H1 (cell line): ENCODE data around the gene ADARB2. TPM values are rescaled to one million over a fixed set of nuclear protein-coding genes. Genes with fewer than 3 reads are reported as not detected.

ENCODE experiments used
- CTCF ChIA-PET: fragments of 300-600 bp; sonication (Branson Sonifier 250); formaldehyde crosslinking; loops from one replicate; lab custom pipeline; 2021; ENCODE audit not compliant: partially characterized antibody; lab: Charles Lee
- POLR2A ChIA-PET: fragments of 300-600 bp; sonication (Branson Sonifier 250); formaldehyde crosslinking; loops from one replicate; lab custom pipeline; 2021; ENCODE audit warnings: inconsistent platforms; ENCODE audit not compliant: partially characterized antibody; lab: Charles Lee
- DNase-seq, 2 experiments: peaks; one replicate each; pipeline versions ENCODE4 v3.0.0 to v3.0.0-alpha.2; 2010 to 2022; ENCODE audit warnings: low spot score in 2 of 2, low read depth in 1 of 2, mixed read lengths in 1 of 2
- FAIRE-seq: peaks from 2 replicates; lab custom pipeline; 2011; peaks lifted over from hg19 to GRCh38; lab: Jason Lieb, UNC
- H2AFZ ChIP-seq: 2 replicates; pipeline ENCODE4 v1.8.1; 2012; ENCODE audit warnings: low read length, inconsistent platforms
- H2AK5ac ChIP-seq: 2 replicates; pipeline ENCODE4 v1.6.1; 2013; ENCODE audit warnings: low read depth, low read length
- H2BK120ac ChIP-seq: replicated peaks from 2 replicates; pipeline ENCODE3; 2013; ENCODE audit warnings: low read depth, low read length, inconsistent platforms
- H2BK12ac ChIP-seq: 2 replicates; pipeline ENCODE4 v1.6.1; 2013; ENCODE audit warnings: low read depth, low read length
- H2BK15ac ChIP-seq: 2 replicates; pipeline ENCODE4 v1.6.1; 2013; ENCODE audit warnings: low read length
- H2BK20ac ChIP-seq: 2 replicates; pipeline ENCODE4 v1.6.1; 2013; ENCODE audit warnings: low read length
- H2BK5ac ChIP-seq: 2 replicates; pipeline ENCODE4 v1.6.1; 2013; ENCODE audit warnings: low read depth, low read length
- H3K14ac ChIP-seq: 2 replicates; pipeline ENCODE4 v1.6.1; 2013; ENCODE audit warnings: inconsistent platforms; ENCODE audit not compliant: insufficient read length
- H3K18ac ChIP-seq: 2 replicates; pipeline ENCODE4 v1.6.1; 2013; ENCODE audit warnings: low read length; ENCODE audit errors: extremely low read depth
- H3K23ac ChIP-seq: 2 replicates; pipeline ENCODE4 v1.6.1; 2013; ENCODE audit warnings: inconsistent platforms; ENCODE audit not compliant: insufficient read length
- H3K23me2 ChIP-seq: 2 replicates; pipeline ENCODE4 v1.6.1; 2013; ENCODE audit warnings: low read depth, low read length
- H3K27ac ChIP-seq: 2 replicates; pipeline ENCODE4 v1.6.1; 2011; ENCODE audit warnings: low read depth, low read length, inconsistent platforms
- H3K27me3 ChIP-seq, 4 experiments: replicated peaks in 1 of 4; 1 replicate in 1 of 4; 2 replicates in 3 of 4; pipeline versions ENCODE4 v1.6.1 to v1.8.1; 2011 to 2013; ENCODE audit warnings: low read length in 3 of 4, mild to moderate bottlenecking in 3 of 4, inconsistent platforms in 2 of 4, mixed read lengths in 2 of 4, moderate library complexity in 1 of 4; ENCODE audit not compliant: control insufficient read depth in 3 of 4, insufficient read depth in 3 of 4; ENCODE audit errors: extremely low read depth in 1 of 4
- H3K36me3 ChIP-seq, 4 experiments: 2 replicates each; pipeline versions ENCODE4 v1.6.1 to v1.8.1; 2011 to 2013; ENCODE audit warnings: mild to moderate bottlenecking in 4 of 4, low read length in 3 of 4, moderate library complexity in 2 of 4, control low read depth in 1 of 4, inconsistent platforms in 1 of 4; ENCODE audit not compliant: insufficient read depth in 4 of 4, control insufficient read depth in 2 of 4
- H3K4ac ChIP-seq: replicated peaks from 2 replicates; pipeline ENCODE3; 2013; ENCODE audit warnings: low read length, low read depth, mixed read lengths, inconsistent platforms; ENCODE audit not compliant: insufficient read length
- H3K4me1 ChIP-seq, 4 experiments: replicated peaks in 1 of 4; 1 replicate in 1 of 4; 2 replicates in 3 of 4; pipeline versions ENCODE4 v1.6.1 to v1.8.1; 2011 to 2013; ENCODE audit warnings: low read length in 3 of 4, inconsistent platforms in 2 of 4, mixed read lengths in 1 of 4; ENCODE audit not compliant: insufficient read depth in 4 of 4, control insufficient read depth in 3 of 4
- H3K4me2 ChIP-seq, 2 experiments: 2 replicates each; pipeline versions ENCODE4 v1.6.1 to v1.8.1; 2011 to 2013; ENCODE audit warnings: low read depth in 2 of 2, low read length in 2 of 2, control low read depth in 1 of 2, inconsistent platforms in 1 of 2, mild to moderate bottlenecking in 1 of 2; ENCODE audit not compliant: insufficient read depth in 1 of 2
- H3K4me3 ChIP-seq, 4 experiments: fragments of 200-600, 300-600 bp in 1 of 4; sonication (generic), shearing (Covaris generic), sonication (Bioruptor Twin) in 1 of 4; 2 replicates each; pipeline versions ENCODE4 v1.5.1 to v1.8.1; 2011 to 2016; ENCODE audit warnings: low read length in 4 of 4, low read depth in 3 of 4, control low read depth in 2 of 4, inconsistent platforms in 2 of 4, mild to moderate bottlenecking in 2 of 4, mixed read lengths in 1 of 4, moderate library complexity in 1 of 4; ENCODE audit not compliant: insufficient read depth in 2 of 4; ENCODE audit errors: extremely low read depth in 1 of 4
- H3K56ac ChIP-seq: replicated peaks from 2 replicates; pipeline ENCODE3; 2013; ENCODE audit warnings: low read depth, mild to moderate bottlenecking, mixed read lengths, low read length, inconsistent platforms; ENCODE audit not compliant: insufficient read length
- H3K79me1 ChIP-seq: 2 replicates; pipeline ENCODE4 v1.6.1; 2013; ENCODE audit warnings: low read depth, low read length, control low read depth
- H3K79me2 ChIP-seq, 2 experiments: 2 replicates each; pipeline versions ENCODE4 v1.6.1 to v1.8.1; 2012 to 2013; ENCODE audit warnings: low read length in 2 of 2, mild to moderate bottlenecking in 2 of 2, inconsistent platforms in 1 of 2; ENCODE audit not compliant: insufficient read depth in 2 of 2, control insufficient read depth in 1 of 2
- H3K9ac ChIP-seq, 4 experiments: replicated peaks in 1 of 4; 1 replicate in 1 of 4; 2 replicates in 3 of 4; pipeline versions ENCODE4 v1.6.1 to v1.8.1; 2011 to 2013; ENCODE audit warnings: low read depth in 3 of 4, low read length in 3 of 4, control low read depth in 2 of 4, mild to moderate bottlenecking in 2 of 4, moderate library complexity in 2 of 4, inconsistent platforms in 1 of 4; ENCODE audit errors: extremely low read depth in 1 of 4
- H3K9me3 ChIP-seq, 2 experiments: 2 replicates each; pipeline versions ENCODE4 v1.6.1 to v1.8.1; 2012 to 2013; ENCODE audit warnings: mild to moderate bottlenecking in 2 of 2, moderate library complexity in 2 of 2, control low read depth in 1 of 2, inconsistent platforms in 1 of 2, low read depth in 1 of 2, low read length in 1 of 2, mixed read lengths in 1 of 2; ENCODE audit not compliant: insufficient read depth in 2 of 2
- H4K20me1 ChIP-seq, 2 experiments: replicated peaks in 1 of 2; 2 replicates each; pipeline versions ENCODE3 to v1.8.1; 2011 to 2013; ENCODE audit warnings: inconsistent platforms in 2 of 2, low read length in 2 of 2, mild to moderate bottlenecking in 1 of 2; ENCODE audit not compliant: insufficient read depth in 2 of 2, control insufficient read depth in 1 of 2
- H4K5ac ChIP-seq: 2 replicates; pipeline ENCODE4 v1.6.1; 2013; ENCODE audit warnings: low read length, low read depth, mixed read lengths, inconsistent platforms; ENCODE audit not compliant: insufficient read length
- H4K8ac ChIP-seq: 2 replicates; pipeline ENCODE4 v1.8.0; 2013; ENCODE audit warnings: mild to moderate bottlenecking, moderate library complexity, low read length, inconsistent platforms; ENCODE audit not compliant: insufficient read depth; ENCODE audit errors: extremely low read depth
- H4K91ac ChIP-seq: replicated peaks from 2 replicates; pipeline ENCODE3; 2013; ENCODE audit warnings: low read length, mixed read lengths, inconsistent platforms; ENCODE audit not compliant: insufficient read length
- SRF ChIP-seq: IDR thresholded peaks from 2 replicates; pipeline ENCODE4 v1.6.1; 2011; ENCODE audit warnings: mild to moderate bottlenecking, low read depth, low read length, moderate library complexity
- WGBS, 2 experiments: shearing (Covaris generic) in 1 of 2; methylation state at CpG; one replicate each; pipeline versions ENCODE4 v1.1.6 to v1.1.7; 2013 to 2015; ENCODE audit warnings: low lambda C conversion rate in 2 of 2, mixed read lengths in 2 of 2, inconsistent platforms in 1 of 2, low coverage in 1 of 2, missing lambda C conversion rate in 1 of 2; ENCODE audit not compliant: insufficient replicate concordance in 2 of 2, insufficient coverage in 1 of 2, insufficient read length in 1 of 2; ENCODE audit errors: extremely low coverage in 1 of 2, missing lambda C conversion rate in 1 of 2; 5-methylcytosine and 5-hydroxymethylcytosine counted together
- polyA plus RNA-seq, 7 experiments: library from polyadenylated mRNA; depleted of rRNA in 3 of 7; stranded (reverse) in 5 of 7; unstranded in 2 of 7; fragments of >200 nt in 5 of 7; fragments of 200-250 nt in 2 of 7; gene quantifications; 1 replicate in 5 of 7; 2 replicates in 1 of 7; 4 replicates in 1 of 7; pipeline versions ENCODE4 v1.2.1 to v1.2.3, GENCODE V29; 2011 to 2013; ENCODE audit warnings: missing spikeins in 2 of 7, mixed read lengths in 2 of 7
- total RNA-seq: library from RNA; stranded (reverse); fragmentation: NEBNext Ultra II Directional; extraction: Animal tissue kit (Norgen Biotek cat#: 25700); gene quantifications from 2 replicates; pipeline ENCODE4 v1.2.1, GENCODE V29; 2021

Gene ADARB2
- total and polyA plus RNA-seq, 2 of the 8 experiments (the other 6 are each of a cell fraction or from before 2014, with no cell fraction given): 2.2 to 2.8 TPM

DNA sequence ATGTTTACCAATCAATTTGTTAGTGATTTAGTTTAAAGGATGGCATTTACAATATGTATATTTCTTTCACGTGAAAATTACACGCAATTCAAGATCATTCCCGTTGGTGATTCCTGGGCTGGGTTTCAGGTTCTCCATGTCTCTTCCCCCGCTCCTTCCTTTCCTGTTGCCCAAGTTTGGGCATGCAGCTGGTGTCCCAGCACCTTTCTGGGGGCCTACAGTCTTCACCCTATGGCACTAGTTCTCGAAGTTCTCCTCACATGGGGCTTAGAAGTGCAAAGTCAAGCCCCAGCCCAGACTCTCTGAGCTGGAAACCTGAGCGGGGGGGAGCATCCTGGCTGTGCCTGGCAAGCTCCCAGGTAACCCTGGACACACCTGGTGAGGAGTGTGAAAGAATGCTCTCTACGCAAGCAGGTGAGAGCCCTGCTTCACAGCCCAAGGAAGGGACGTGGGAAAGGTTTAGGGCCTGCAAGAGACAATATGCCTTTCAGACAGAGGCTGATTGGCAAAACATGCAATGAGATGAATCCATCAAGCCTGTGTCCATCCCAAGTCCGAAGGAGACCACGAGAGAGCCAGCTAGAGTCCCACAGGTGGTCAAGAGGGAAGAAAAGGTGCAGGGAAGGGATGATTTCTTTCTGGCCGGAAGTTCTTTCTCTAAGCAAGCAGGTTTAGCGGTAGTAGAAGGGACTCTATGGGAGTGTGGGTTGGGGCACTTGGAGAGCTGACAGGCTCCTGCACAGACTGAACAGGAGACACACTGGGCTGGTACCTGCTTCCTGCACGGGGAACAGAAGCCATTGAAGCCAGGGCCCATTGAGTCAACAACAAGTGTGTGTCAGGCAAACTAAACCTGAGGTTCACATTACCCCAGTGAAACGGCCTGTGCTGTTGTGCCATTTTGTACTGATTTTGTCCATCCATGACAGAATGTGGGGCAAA is 131.1 kb downstream of the ADARB2 start:
- no peak overlapping the region for H3K4ac ChIP-seq
- no peak overlapping the region for H2BK15ac ChIP-seq
- no peak overlapping the region for H4K5ac ChIP-seq
- no peaks in the 10 kb centered on the region for H3K79me2 ChIP-seq
- H2AFZ ChIP-seq: no peak overlapping the region
- POLR2A ChIA-PET: no interaction called here
- H4K20me1 ChIP-seq: peaks cover 0 to 6% of the 10 kb centered on the region in 2 experiments
- H2BK20ac ChIP-seq: 0 out of 2 replicates have a peak overlapping the region, but pooled peaks have one; percentile 43
- no peak overlapping the region; the same call in 1 of the 2 replicates for H3K18ac ChIP-seq
- H2BK12ac ChIP-seq: no peak overlapping the region
- H4K91ac ChIP-seq: no peak overlapping the region
- H3K27me3 ChIP-seq: peaks cover 0 to 6% (median 4%) of the 10 kb centered on the region in 4 experiments; a peak in 4 of 7 replicates
- H3K36me3 ChIP-seq: no peaks in the 10 kb centered on the region
- CTCF ChIA-PET: interaction anchor here (0.6 kb wide), 1 partner anchor 96 kb away, joined by 3 read pairs; no protein-coding TSS in a partner anchor
- H3K79me1 ChIP-seq: no peaks in the 10 kb centered on the region
- H3K4me2 ChIP-seq: no peak overlapping the region
- H2AK5ac ChIP-seq: no peak overlapping the region
- no peak for DNase-seq
- H3K27ac ChIP-seq: no peak overlapping the region
- FAIRE-seq: no peak
- no peak overlapping the region for H3K23ac ChIP-seq
- H3K4me1 ChIP-seq: peaks cover 0 to 8% (median 2%) of the 10 kb centered on the region in 4 experiments; a peak in 5 of 7 replicates
- H2BK5ac ChIP-seq: no peak overlapping the region
- H3K56ac ChIP-seq: no peak overlapping the region
- H3K9ac ChIP-seq: no peak overlapping the region
- no peak overlapping the region for H3K14ac ChIP-seq
- H2BK120ac ChIP-seq: no peak overlapping the region
- WGBS, 2 experiments: 81% methylated on average over 14 of the region's 14 CpGs; no CpG with 5 or more reads in 1 of the 2 experiments
- peaks cover 3% of the 10 kb centered on the region for H3K23me2 ChIP-seq
- H4K8ac ChIP-seq: peak overlapping the region; percentile 43; the same call in 1 of the 2 replicates
- no peaks in the 10 kb centered on the region for H3K9me3 ChIP-seq
- H3K4me3 ChIP-seq: no peak overlapping the region
- peak; percentile 69 for TF ChIP-seq SRF
